T47D (cell line): ENCODE measurements around the gene TTC39C.

ENCODE experiments used
- DNase-seq, 2 experiments: peaks; one replicate each; pipeline versions ENCODE4 v3.0.0 to v3.0.0-alpha.2; 2011 to 2012; ENCODE audit warnings: low read depth in 1 of 2, low spot score in 1 of 2
- JUND ChIP-seq: IDR thresholded peaks from 2 replicates; pipeline ENCODE4 v1.6.1; 2012; ENCODE audit warnings: low read depth
- in situ Hi-C: cut with HindIII; loops from 2 replicates; pipeline ENCODE4 v1.10.0; 2016; ENCODE audit warnings: low sequenced_read_pairs, low pct_unique_long_range_greater_than_20kb

Gene TTC39C

GRCh38 chr18:24103320-24104021 is 88.9 kb downstream of the TTC39C start:
- in situ Hi-C loops: no loop called here
- TF ChIP-seq JUND: no peak
- no peak for DNase-seq

- no peak for DNase-seq
- in situ Hi-C loops: no loop called here
- no peak for TF ChIP-seq JUND
These were observed 89.9 kb downstream of the TTC39C start for GRCh38 chr18:24104486-24104885.

DNA sequence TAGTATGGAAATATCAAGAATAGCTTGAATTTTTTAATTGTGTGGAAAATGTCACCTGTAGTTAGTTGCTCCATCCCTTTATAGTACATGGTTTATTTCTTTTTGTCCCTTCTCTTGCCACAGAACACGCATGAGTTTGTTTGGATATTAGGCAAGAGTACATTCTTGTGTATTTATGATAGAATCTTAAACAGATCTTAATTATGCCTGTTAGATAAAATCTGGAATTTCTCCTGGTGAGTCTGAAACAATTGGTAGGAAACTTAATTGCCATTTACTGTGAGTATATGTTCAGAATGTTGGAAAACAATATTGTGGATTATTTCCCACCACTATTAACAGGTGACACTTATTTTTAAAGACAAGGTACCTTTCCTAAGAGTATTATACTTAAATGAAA is 94.1 kb downstream of the TTC39C start:
- peak; percentile 58; the same call in 1 of the 2 replicates for TF ChIP-seq JUND
- in situ Hi-C loops: no loop called here
- DNase-seq: peak; percentile 5 to 57

DNA sequence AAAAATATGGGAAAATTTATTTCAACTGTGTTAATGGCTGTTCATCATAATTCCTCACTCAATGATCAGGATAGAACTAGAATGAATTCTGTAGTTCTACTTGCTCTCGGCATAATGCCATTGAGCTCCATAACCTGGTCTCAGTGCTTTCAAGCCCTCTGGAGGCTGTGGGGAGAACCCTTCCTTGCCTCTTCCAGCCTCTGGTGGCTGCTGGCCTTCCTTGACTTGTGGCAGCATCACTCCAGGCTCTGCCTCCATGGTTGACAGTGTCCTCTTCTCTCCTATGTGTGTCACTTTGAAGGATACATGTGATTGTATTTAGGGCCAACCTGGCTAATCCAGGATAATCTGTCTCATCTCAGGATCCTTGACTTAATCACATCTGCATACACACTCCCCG is 97.4 kb downstream of the TTC39C start:
- no peak for TF ChIP-seq JUND
- in situ Hi-C loops: no loop called here
- DNase-seq: peak in 1 of 2 experiments; percentile 24

DNA sequence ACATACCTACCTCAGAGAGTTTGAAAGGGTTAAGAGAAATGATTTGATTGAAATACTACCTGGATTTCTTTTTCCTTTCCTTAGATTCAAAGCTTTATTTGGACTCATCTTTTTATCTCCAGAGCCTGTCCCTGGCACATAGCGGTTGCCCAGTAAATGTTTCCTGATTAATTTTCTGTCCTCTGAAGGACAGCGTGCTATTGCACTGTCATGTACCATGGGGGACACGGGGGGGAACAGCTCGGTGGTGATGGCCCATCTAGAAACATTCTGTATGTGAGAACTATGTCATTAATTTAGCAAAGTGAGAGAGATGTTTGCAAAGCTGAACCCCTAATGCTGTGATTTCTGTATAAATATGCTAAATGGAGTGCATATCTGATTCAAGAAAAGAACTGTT is 97.9 kb downstream of the TTC39C start:
- DNase-seq: no peak
- in situ Hi-C loops: no loop called here
- no peak for TF ChIP-seq JUND

DNA sequence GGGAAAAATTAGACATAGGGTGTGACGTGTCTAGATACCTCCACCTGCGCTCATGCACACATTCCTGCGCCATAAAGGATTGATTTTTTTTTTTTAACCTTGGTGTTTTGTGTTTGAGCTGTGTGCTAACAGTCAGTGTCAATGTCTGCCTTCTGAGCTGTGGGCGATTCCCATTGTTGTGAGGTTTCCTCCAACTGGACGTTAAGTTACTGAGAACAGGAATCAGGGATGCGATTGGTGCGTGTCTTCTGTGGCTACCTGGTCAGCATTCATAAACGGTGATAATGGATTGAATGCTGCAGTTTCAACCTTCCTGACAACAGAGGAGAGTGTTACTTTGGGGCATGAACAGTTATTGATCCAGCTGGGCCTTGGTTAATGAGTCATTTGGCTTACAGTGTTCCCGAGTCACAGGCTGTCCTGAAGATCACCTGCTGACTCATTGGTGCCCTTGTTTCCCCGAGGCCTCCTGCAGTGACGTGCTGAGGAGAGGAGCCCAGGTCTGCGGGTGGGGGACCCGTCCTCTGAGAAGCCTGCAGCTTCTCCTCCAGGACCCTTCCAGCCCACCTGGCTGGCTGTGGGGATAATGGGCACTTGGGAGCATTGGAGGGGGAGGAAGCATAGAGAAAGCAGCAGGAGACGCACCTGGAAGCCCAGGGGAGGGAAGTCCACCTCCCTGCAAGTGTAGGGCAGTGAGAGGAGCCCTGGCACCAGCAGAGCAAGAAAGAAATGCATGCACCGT is 98.5 kb downstream of the TTC39C start:
- peak in 1 of 2 experiments; percentile 23 for DNase-seq
- TF ChIP-seq JUND: no peak
- in situ Hi-C loops: no loop called here

DNA sequence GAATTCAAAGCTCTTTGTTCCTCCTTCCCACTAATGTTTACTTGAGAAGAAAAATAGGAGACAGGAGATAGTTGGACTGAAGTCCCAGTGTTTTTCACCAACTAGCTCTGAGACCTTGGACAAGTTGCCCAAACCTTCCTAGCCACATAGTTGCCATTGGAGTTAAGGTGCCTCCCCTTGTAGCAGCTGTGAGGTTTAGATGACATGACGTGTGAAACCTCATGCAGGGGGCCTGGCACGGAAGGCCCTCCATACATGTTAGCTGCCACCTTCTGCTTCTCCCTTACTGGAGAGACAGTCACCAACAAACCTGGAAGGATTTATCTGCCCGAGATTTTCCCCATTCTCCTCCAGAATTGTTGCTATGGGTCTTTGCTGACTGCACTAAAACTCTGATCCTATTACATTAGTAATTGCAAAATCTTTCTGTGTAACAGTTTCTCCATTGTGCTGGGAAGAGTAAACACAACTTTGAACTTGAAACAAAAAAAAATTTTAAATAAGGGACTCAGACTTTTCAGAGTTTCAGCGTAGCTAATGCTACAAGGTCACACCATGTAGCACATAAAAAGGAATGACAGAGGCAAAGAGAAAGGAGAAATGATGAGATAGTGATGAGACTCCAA is 100.5 kb downstream of the TTC39C start:
- DNase-seq: no peak
- no peak for TF ChIP-seq JUND
- in situ Hi-C loops: no loop called here

GRCh38 chr18:24115628-24116027 is 101.1 kb downstream of the TTC39C start:
- DNase-seq: no peak
- TF ChIP-seq JUND: no peak
- in situ Hi-C loops: no loop called here

- in situ Hi-C loops: no loop called here
- no peak for TF ChIP-seq JUND
- peak; percentile 25 to 80 for DNase-seq
These were observed 104.4 kb downstream of the TTC39C start for GRCh38 chr18:24118750-24119577.

DNA sequence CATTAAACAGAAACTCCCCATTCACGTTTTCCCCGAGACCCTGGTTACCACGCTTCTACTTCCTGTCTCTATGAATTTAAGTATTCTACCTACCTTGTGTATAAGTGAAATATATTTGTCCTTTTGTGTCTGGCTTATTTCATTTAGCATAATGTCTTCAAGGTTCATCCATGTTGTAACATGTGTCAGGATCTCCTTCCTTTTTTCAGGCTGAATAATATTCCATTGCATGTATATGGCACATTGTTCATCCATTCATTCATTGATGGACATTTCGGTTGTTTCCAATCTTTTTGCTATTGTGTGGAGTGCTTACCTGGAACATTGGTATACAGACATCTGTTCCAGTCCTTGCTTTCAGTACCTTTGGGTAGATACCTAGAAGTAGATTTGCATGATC is 106.1 kb downstream of the TTC39C start:
- in situ Hi-C loops: no loop called here
- DNase-seq: no peak
- TF ChIP-seq JUND: no peak

DNA sequence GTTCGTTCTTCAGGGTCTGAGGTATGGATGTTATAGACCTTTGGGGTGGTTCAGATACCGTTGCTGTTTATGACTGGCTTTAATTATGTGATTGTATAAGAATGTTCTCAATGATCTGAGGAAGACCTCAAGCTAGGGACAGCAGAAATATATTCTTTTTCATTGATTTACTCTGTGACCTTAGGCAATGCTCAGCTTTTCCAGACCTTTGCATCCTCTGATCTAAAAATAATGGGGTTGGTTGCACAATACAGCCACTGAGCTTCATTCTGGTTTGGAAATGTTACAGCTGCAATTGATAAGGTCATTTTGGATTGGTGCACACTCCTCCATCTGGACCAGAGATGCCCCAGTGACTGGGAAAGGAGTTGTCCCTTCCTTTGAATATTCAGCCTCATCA is 107.1 kb downstream of the TTC39C start:
- DNase-seq: no peak
- no peak for TF ChIP-seq JUND
- in situ Hi-C loops: no loop called here

GRCh38 chr18:24126155-24126961 is 111.8 kb downstream of the TTC39C start:
- in situ Hi-C loops: no loop called here
- TF ChIP-seq JUND: no peak
- DNase-seq: no peak
